ENCODE data around the gene CNEP1R1. TPM values are rescaled to one million over a fixed set of nuclear protein-coding genes. Genes with fewer than 3 reads are reported as not detected.

Gene CNEP1R1
- total RNA-seq, 1 donor from 2014 or later, result 25.9 TPM

DNA sequence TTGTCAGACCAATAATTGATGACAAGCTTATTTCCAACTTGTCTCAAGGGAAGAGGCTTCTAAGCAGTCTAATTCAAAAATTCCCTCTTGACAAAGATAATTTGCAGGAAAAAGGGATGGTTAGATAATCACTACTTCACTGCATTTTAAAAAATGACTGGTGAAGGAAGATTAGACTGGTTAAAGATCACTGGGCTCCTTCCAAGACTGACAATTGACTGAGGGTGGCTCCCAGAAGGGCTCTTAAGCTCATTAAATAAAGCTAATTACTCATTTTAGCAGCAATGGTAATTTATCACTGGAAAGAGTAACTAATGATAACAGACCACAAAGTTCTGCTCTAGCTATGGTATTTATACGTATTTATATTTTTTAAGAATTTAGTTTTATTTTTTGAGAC, 36.3 kb downstream of the CNEP1R1 start:
- no peak for DNase-seq (ENCODE audit: low read depth, low spot score)

DNA sequence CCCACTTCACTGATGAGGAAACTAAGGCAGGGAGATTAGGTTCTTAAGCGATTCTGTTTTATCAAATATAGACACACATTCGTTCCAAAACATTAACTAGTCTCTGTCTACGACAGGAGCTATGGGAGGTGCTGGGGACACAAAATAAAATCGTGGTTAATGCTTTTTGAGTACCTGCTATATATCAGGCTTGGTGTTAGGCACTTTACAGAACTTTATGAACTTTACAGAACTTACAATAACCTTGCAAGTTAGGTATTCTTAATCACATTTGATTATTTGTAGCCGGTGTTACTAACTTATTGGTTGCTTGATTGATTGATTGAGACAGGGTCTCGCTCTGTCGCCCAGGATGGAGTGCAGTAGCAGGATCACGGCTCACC, 40.2 kb downstream of the CNEP1R1 start:
- no peak for DNase-seq (ENCODE audit: low read depth, low spot score)

DNA sequence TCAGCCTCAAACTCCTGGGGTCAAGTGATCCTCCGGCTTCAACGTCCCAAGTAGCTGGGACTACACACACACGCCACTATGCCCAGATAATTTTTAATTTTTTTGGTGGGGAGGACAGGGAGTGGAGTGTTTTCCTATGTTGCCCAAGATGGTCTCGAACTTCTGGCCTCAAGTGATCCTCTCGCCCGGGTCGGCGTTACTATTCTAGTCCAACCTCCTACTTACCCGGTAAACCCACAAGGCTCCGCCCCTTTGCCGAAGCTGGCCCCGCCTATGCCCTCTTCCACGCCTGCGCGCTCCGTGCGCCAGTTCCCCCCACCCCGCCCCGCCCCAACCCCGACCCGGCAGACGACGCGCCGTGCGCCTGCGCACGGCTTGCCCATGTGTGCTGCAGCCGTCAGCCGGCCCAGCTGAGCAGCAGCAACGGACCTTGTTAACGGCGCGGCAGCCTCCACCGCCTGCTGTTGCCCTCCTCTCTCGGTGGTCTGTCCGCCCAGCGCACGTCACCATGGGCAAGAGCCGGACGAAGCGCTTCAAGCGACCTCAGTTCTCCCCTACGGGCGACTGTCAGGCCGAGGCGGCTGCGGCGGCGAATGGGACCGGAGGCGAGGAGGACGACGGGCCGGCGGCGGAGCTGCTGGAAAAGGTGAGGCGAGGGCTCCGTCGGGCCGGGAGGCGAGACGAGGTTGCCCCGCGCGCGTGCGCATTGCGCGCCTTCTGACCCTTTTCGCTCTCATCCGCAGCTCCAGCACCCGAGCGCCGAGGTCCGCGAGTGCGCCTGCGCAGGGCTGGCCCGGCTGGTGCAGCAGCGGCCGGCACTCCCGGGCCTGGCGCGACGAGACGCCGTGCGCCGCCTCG, 40.8 kb downstream of the CNEP1R1 start, which contains the start of gene HEATR3:
Gene HEATR3 (plus strand): TSS at position 347 of the 858 bp plus-strand sequence. CDS start 162 bp downstream, at position 509.
- peak; percentile 65 for DNase-seq (ENCODE audit: low read depth, low spot score)

DNA sequence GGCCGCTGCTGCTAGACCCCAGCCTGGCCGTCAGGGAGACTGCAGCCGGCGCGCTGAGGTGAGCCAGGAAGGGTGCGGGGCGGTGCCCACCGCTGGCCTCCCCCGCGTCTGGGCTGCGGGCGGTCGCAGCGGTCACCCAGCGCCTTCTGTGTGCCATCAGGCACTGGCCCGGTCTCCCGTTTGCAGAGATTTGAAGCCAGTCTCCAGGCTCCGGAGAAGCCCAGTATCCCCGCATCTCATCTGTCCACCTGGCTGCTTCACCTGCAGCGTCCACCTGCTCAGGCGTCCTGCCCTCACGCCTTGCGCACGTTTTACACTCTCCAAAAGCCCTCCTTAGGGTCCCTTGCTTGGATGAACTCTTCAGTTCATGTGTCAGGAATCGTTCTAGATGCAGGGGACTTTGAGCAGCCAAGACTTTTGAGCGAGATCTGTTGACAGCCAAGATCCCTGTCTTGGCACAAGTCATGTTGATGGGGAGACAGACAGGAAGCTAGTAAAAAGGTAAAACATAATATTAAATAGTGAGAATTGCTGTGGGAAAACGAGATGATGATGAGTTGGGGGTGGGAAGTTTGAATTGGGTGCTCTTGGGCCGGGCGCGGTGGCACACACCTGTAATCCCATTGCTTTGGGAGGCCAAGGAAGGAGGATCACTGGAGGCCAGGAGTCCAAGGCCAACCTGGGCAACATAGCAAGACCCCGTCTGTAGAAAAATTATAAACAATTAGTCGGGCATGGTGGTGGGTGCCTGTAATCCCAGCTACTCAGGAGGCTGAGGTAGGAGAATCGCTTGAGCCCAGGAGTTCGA, 41.7 kb downstream of the CNEP1R1 start:
- DNase-seq (ENCODE audit: low read depth, low spot score), result no peak

DNA sequence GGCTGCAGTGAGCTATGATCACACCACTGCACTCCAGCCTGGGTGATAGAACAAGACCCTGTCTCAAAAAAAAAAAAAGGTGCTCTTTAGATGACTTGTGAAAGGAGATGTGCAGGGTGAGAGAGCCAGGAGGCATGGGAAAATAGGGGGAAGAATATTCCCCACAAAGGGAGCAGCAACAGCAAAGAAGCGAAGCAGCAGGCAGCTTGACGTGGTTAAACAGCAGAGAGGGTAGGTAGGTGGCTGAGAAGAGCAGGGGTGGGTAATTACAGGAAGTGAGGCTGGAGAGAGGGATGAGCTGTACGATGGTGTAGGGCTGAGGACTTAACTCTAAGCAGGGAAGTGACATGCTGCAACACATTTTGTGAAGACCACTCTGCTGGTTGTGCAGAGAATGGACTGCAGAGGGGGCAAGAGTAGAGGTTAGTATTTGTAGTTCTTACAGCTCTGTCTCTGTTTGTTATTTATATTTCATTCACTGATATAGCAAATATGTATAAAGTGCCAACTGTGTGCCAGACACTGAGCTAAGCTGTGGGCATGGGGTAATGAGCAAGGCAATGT, 42.3 kb downstream of the CNEP1R1 start:
- peak; percentile 37 for DNase-seq (ENCODE audit: low read depth, low spot score)

DNA sequence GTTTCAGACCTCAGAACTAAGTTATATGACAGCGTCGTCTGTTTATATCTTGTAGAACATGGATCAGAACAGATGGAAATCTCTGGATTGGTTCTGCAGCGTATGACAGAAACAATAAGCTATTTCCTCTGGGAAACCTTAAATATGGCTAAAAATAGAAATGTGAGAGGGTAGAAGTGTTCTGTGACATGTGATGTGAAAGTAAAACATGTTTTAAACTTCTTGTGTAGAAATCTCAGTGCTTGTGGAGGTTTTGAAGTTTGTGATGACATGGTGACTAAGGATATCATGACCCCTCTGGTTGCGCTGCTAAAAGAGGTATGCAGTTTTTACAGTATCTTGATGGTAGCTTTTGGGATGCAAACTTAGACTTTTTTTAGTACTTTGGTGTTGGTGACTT, 43.5 kb downstream of the CNEP1R1 start:
- DNase-seq (ENCODE audit: low read depth, low spot score), result no peak

DNA sequence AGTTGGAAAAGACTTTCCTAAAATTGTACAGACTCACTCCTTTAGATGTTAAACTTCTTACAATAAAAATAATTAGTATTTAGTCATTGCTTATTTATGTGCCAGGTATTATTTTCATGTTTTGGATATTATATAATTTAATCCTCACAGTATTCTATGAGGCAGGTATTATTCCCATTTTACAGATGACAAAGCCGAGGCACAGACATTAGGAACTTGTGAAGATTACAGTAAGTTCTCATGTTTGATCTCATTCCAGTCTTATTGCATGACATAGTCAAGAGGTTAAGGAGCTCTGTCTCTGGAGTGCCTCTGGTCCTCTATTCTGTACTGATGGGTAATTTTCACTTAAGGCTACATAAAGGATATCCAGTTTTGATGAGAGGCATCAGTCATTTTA, 44.0 kb downstream of the CNEP1R1 start:
- DNase-seq (ENCODE audit: low read depth, low spot score), result no peak

DNA sequence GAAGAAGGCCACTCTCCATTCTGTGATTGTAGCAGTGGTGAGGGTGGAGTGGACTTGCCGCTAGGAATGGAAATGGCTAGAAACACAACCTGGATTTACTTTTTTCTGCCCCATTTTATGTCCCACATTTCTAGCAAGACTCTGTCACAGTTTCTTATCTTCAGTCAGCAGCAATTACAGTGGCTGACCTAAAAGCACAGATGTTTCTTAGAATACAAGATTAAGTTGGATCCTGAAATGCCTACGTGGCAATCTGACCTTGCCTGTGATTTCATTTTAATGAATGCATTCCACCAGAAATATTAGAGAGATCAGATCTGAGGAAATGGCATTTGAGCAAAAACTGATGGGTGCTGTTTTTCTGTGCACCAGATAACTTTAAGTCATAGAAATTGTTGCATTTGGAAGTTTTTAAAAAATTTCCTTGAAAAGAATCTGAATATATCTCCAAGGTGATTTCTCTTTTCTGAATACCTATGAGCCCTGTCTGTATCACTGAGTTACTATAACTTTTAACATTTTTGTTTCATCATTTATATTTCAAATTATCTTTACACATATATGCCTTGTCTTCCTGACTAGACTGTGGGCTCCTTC, 46.1 kb downstream of the CNEP1R1 start:
- DNase-seq (ENCODE audit: low read depth, low spot score), result no peak

DNA sequence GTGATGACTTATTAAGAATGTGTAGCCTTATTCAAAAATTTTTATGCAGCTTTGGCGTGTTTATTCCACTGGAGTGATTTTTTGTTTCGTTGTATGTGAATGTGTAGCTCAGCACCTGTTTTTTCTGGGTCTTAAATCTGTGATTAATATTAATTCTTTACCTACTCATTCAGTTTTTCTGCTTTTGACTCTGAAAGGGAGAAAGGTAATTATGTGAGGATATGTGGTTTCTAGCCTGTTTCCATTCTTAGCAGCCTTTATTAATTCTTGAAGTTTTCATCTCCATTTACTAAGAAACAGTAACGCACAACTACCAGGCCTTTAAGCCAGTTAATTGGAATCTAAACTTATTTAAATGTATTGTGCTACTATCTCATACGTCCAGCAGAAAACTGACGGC, 47.7 kb downstream of the CNEP1R1 start:
- DNase-seq (ENCODE audit: low read depth, low spot score), result no peak

DNA sequence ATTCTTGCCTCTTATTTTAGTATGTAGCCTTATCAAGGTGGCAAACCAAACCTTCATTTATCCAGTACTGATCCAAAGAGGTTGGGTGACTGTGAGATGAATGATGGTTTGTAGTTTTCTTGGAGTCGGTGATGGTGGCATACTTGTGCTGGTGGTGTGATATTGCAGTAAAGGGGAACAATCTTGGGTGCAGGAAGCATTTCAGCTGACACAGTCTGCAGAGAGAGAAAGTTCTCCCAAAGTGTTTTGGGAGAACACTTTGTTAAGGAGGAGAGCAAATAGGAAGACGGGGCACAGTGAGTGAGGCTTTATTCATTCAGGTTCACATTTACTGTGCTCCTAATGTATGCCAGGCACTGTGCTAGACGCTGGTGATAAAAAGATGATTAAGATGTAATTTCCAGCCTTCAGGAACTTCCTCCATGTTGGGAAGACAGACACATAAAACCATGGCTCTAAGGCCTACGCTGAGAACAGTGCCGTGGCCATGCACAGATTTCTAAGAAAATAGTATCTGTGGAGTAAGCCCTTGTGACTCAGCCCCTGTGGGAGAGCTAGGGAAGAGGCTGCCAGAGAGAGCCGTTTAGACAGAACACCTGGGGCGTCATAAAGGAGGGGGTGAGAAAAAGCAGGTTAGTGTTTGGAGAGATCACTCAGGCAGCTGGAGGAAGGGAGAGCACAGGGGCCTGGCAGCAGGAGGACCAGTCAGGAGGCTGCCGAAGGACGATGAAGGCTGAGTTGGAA, 54.5 kb downstream of the CNEP1R1 start:
- no peak for DNase-seq (ENCODE audit: low read depth, low spot score)

DNA sequence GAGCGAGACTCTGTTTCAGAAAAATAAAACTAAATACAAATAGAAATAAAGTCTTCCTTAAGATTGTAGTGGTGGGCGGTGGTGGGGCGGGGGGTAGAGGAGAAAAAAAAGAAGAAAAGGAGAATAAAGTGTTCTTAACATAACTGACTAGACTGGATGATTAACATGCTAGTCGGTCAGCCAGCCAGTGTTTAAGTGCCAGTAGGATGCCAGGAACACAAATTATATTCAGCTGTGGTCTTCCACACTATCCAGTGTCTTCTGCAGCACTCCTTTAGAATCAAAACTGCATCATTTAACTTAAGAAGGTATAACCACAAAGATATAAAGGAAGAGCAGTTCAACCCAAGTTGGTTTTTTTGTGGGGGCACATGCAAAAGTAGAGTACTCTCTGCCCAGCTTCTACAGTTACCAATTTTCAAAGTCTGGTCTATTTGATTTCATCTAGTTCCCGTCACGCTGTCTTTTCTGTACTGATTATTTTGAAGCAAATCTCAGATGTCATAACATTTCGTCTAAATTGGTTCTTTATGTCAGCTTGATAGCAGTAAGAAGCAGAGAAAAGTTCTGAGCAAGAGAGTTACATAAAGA, 56.5 kb downstream of the CNEP1R1 start:
- no peak for DNase-seq (ENCODE audit: low read depth, low spot score)

DNA sequence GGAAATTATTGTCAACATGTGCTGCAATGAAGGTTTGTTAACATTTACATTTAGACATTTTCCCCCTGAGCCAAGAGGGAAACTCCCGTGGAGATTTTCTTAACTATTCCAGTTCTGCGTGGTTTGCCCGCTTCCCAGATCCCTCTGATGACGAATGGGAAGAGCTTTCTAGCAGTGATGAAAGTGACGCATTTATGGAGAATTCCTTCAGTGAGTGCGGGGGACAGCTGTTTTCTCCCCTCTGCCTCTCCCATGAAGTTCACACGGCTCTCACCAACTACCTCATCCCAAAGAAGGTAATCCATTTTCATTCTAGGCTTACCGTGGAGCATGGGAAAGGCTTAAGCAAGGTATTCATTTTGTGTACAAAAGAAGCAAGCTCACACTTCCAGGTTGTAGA, 59.0 kb downstream of the CNEP1R1 start:
- no peak for DNase-seq (ENCODE audit: low read depth, low spot score)

DNA sequence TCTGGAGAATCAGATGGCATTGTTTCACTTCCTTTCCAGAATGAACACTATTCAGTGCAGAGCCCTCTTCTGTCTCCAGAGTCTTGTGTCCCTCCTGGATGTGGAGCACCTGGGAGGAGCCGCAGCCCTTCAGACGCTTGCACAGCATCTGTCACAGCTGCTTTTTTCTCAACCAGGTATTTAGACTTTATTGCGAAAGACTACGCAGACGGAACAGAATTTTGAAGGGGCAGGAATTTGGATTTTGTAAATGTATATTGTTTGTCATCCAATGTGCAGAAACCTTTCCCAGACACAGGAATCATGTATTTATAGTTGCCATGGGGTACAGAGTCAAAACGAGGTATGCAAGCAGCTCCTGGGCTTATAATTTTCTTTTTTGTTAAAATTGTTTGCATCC, 61.2 kb downstream of the CNEP1R1 start:
- no peak for DNase-seq (ENCODE audit: low read depth, low spot score)

Other genes starting within 250 kb of the CNEP1R1 start
- gene ZNF423, start 169.1 kb upstream of the CNEP1R1 start, total RNA-seq, result 0.73 and 1.4 TPM in 2 replicates
- gene HEATR3, start 40.7 kb downstream of the CNEP1R1 start, total RNA-seq, result 31.7 and 38.7 TPM in 2 replicates
- 9.4 and 15.4 TPM in 2 replicates for gene TENT4B, start 128.1 kb downstream of the CNEP1R1 start, total RNA-seq
- 15.2 and 24.4 TPM in 2 replicates for gene ADCY7, start 241.3 kb downstream of the CNEP1R1 start, total RNA-seq